DND-41 (cell line): ENCODE measurements around the gene CTSW.

ENCODE experiments used
- EZH2 ChIP-seq: IDR thresholded peaks from 3 replicates; pipeline ENCODE4 v1.6.1; 2012; ENCODE audit warnings: borderline replicate concordance, low read depth, mild to moderate bottlenecking, moderate library complexity, low read length, inconsistent platforms; ENCODE audit not compliant: severe bottlenecking
- TF ChIP-seq, protein P1 (sequence below): IDR thresholded peaks from 2 replicates; pipeline ENCODE4 v1.5.1; 2012; ENCODE audit warnings: borderline replicate concordance, low read length, moderate library complexity, mild to moderate bottlenecking; ENCODE audit not compliant: poor library complexity, severe bottlenecking; ENCODE audit errors: extremely low read depth

DNA sequence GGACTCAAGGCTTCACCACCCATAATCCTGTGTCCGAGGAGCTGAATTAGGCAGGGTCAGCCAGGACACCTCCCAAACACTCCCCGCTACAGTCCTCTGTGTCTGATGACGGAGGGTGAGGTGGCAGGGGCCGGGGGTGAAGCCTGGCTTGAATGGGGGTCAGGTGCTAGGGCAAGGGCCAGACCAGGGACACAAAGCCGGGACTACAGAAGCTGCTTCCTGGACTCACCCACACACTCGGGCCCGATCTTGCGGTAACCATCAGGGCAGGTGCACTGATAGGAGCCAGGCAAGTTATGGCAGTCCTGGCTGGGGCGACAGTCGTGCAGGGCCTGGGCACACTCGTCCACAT, 9.4 kb upstream of the CTSW start:
- TF ChIP-seq, protein P1, sequence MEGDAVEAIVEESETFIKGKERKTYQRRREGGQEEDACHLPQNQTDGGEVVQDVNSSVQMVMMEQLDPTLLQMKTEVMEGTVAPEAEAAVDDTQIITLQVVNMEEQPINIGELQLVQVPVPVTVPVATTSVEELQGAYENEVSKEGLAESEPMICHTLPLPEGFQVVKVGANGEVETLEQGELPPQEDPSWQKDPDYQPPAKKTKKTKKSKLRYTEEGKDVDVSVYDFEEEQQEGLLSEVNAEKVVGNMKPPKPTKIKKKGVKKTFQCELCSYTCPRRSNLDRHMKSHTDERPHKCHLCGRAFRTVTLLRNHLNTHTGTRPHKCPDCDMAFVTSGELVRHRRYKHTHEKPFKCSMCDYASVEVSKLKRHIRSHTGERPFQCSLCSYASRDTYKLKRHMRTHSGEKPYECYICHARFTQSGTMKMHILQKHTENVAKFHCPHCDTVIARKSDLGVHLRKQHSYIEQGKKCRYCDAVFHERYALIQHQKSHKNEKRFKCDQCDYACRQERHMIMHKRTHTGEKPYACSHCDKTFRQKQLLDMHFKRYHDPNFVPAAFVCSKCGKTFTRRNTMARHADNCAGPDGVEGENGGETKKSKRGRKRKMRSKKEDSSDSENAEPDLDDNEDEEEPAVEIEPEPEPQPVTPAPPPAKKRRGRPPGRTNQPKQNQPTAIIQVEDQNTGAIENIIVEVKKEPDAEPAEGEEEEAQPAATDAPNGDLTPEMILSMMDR, result no peak
- no peak for TF ChIP-seq EZH2
